GM15510 (cell line): Measurements from ENCODE around the gene DYRK2.

Source experiments
- POLR2A ChIP-seq: IDR thresholded peaks from 3 replicates; pipeline ENCODE4 v1.6.1; 2011; ENCODE audit warnings: borderline replicate concordance; ENCODE audit not compliant: insufficient read length; ENCODE audit errors: extremely low read depth

The DYRK2 gene

GRCh38 chr12:67698672-67699581 lies 50.4 kb downstream of the DYRK2 start:
- no peak for TF ChIP-seq POLR2A

DNA sequence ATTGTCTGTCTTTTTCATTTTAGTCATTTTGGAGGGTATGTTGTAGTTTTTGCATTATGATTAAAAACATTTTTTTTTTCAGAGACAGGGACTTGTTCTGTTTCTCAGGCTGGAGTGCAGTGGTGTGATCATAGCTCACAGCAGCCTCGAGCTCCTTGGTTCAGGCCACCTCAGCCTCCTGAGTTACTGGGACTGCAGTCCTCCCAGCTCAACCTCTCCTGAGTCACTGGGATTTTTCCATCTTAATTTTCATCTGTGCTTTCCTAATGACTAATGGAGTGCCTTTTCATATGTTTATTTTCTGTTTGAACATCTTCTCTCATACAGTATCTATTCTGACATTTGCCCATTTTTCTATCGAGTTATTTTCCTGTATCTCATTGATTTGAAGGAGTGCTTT lies 52.6 kb downstream of the DYRK2 start:
- TF ChIP-seq POLR2A: no peak

DNA sequence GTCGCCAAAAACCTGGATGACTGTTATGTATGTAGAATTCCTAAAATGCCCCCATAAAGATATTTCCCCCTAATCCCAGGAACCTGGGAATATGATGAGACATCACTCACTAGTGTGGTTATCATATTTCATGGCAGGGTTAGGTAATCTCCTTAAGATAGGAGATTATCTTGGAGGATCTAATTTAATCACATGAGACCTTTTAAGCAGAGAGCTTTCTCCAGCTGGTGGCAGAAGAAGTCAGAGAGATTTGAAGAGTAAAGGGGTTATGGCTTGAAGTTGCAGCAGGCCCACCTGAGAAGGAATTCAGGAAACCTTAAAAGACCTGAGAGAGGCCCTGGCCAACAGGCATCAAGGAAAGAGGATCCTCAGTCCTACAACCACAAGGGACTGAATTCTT lies 53.6 kb downstream of the DYRK2 start:
- no peak for TF ChIP-seq POLR2A

DNA sequence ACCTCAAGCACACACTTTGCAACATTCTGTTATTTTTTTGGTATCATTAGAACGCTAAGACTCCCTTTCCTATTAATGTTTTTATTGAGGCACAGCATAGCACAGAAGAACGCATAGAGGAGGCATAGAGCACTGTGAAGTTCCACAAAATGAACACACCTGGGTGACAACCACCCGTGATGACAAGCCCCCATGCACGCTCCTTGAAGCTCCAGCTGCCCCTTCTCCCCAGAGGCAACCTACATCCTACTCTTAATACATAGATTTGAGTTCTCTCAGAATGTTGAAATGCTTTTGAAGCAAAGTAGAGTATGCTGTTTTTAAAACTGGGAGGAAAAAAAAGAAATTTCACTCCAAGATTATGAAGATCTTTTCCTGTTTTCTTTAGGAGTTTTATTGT lies 55.5 kb downstream of the DYRK2 start:
- TF ChIP-seq POLR2A: no peak

DNA sequence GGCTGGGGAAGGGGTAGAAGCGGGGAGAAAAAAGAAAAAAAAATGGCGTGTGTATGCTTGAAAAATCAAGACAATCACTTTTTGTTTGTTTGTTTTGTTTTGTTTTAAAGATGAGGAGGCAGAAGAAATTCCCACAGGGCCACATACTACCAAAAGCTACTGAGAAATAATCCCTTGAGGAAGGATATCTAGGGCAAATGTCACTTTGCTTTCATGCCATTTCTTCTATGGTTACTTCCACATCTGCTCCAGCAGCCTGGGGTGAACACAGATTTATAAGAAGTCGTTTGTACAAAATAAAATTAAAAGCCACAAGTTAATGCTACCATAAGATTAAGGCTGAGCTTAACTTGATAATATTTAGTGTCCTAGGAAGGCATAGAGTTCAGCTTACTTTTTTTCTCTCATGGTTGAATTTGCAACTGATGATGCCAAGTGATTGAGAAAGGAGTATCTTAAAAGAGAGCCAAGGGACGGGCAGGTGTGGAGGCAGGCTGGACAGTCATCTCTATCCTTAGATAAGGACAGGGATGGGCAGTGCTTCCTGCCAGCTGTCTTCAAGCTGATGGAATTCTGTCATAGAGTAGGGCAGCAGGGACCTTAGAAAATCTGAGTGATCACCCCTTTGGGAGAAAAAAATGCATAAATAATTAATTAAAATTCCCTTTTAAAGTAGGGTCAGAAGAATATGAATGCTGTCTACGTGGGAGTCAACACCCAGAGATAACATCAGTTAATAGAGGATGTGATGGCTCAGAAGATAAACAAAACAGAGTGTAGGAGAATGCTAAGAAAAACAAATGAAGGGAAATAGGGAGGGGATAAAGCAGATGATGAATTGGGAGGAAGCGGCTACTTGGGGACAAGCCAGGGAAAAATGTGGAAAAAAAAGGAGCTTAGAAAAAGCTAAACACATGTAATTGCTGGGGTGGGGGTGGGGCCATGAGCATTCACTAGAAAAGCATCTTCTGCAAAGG lies 57.1 kb downstream of the DYRK2 start:
- no peak for TF ChIP-seq POLR2A

- no peak for TF ChIP-seq POLR2A
These were observed 60.9 kb downstream of the DYRK2 start for GRCh38 chr12:67709367-67709954.

DNA sequence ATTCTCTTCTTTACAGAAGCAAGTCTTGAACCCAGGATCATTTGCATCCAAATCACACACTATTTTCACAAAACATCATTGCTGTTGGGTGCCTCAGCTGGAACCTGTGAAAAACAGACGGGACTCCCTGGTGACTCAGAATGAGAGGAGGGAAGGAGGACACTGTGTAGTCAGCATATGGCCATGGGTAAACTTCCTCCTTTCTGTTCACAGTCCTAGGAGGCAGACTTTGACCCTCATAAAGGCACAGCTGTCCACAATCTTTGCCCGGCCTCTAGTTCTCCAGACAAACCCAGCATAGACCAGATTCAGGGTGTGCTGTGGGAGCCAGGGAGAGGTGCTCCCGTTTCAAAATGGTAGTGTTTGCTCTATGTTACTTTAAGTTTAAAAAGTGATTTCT lies 62.0 kb downstream of the DYRK2 start:
- TF ChIP-seq POLR2A: no peak

DNA sequence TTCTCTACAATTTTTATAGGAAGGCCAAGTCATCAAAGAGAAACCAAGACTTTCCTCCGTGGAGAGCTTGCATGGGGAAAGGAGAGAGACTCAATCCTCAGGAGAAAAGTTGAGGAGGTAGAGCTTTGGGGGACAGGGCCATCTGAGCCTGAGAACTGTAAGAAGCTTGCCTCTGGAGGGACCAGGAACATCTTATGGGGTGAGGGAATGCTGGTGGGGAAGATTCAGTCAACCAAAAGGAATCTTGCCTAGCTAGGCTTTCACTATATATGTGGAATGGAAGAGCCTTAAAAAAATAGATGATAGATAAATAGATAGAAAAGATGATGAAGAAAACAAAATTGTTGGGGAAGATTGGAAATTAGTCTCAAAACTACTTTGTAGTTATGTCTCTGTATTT lies 63.5 kb downstream of the DYRK2 start:
- no peak for TF ChIP-seq POLR2A

DNA sequence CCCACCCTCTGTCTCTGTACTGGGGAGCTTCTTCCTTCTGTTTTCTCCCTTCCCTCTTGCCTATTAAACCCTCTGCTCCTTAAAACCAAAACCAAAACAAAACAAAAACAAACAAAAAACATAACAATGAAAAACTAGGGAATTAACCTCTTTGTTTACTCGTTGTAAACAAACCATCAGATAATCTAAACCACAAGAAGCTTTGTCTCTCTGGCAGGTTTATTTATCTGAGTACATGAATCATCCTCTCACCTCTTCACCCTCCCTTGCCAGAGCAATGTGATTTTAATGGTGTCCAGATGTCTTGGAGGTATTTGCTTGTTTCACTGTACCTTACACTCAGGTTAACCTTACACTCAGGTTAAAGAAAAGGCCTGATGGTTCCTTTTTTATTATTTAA lies 66.1 kb downstream of the DYRK2 start:
- TF ChIP-seq POLR2A: no peak
